SIG-M5 treated with dmso at 0.1 percent for 504 hours (cell line): ENCODE data around the gene KCNN3.

ENCODE experiments used
- DNase-seq: peaks from one replicate; lab custom pipeline; 2025; ENCODE audit not compliant: unreplicated experiment; lab: John Stamatoyannopoulos, UW

The KCNN3 gene

GRCh38 chr1:154842635-154843034, 27.4 kb downstream of the KCNN3 start:
- no peak for DNase-seq

- no peak for DNase-seq
Measured at GRCh38 chr1:154841384-154841783, 28.7 kb downstream of the KCNN3 start.

GRCh38 chr1:154840269-154841176, 29.6 kb downstream of the KCNN3 start:
- no peak for DNase-seq

- DNase-seq: no peak
Measured at GRCh38 chr1:154839691-154840090, 30.4 kb downstream of the KCNN3 start.

GRCh38 chr1:154838988-154839387, 31.1 kb downstream of the KCNN3 start:
- DNase-seq: no peak

- no peak for DNase-seq
Measured at GRCh38 chr1:154838461-154838860, 31.6 kb downstream of the KCNN3 start.

GRCh38 chr1:154837672-154838171, 32.4 kb downstream of the KCNN3 start:
- DNase-seq: no peak

- DNase-seq: no peak
Measured at GRCh38 chr1:154837034-154837671, 32.9 kb downstream of the KCNN3 start.

- no peak for DNase-seq
Measured at GRCh38 chr1:154835531-154836324, 34.4 kb downstream of the KCNN3 start.

GRCh38 chr1:154833841-154834240, 36.2 kb downstream of the KCNN3 start:
- no peak for DNase-seq

GRCh38 chr1:154833209-154833608, 36.9 kb downstream of the KCNN3 start:
- DNase-seq: no peak

GRCh38 chr1:154832384-154832783, 37.7 kb downstream of the KCNN3 start:
- DNase-seq: no peak

GRCh38 chr1:154831462-154831861, 38.6 kb downstream of the KCNN3 start:
- DNase-seq: no peak

- DNase-seq: no peak
Measured at GRCh38 chr1:154829062-154829461, 41.0 kb downstream of the KCNN3 start.

- no peak for DNase-seq
Measured at GRCh38 chr1:154824179-154825000, 45.7 kb downstream of the KCNN3 start.

- DNase-seq: no peak
Measured at GRCh38 chr1:154822717-154823116, 47.4 kb downstream of the KCNN3 start.

GRCh38 chr1:154822233-154822632, 47.8 kb downstream of the KCNN3 start:
- no peak for DNase-seq

- DNase-seq: no peak
Measured at GRCh38 chr1:154821083-154821482, 49.0 kb downstream of the KCNN3 start.

- no peak for DNase-seq
Measured at GRCh38 chr1:154820646-154821045, 49.4 kb downstream of the KCNN3 start.
